Choroid plexus epithelial cell (primary cell): ENCODE measurements around the gene CHAT.

ENCODE experiments used
- DNase-seq: peaks from one replicate; pipeline ENCODE4 v3.0.0-alpha.2; 2010; ENCODE audit warnings: low read depth
- H3K4me3 ChIP-seq: 2 replicates; pipeline ENCODE4 v1.5.1; 2011; ENCODE audit warnings: low read depth, mild to moderate bottlenecking, control low read depth, low read length, moderate library complexity
- CTCF ChIP-seq: conservative IDR thresholded peaks from 2 replicates; pipeline ENCODE4 v1.5.1; 2011; ENCODE audit warnings: low read depth, mild to moderate bottlenecking, control low read depth, inconsistent platforms, low read length, moderate library complexity

CHAT gene

DNA sequence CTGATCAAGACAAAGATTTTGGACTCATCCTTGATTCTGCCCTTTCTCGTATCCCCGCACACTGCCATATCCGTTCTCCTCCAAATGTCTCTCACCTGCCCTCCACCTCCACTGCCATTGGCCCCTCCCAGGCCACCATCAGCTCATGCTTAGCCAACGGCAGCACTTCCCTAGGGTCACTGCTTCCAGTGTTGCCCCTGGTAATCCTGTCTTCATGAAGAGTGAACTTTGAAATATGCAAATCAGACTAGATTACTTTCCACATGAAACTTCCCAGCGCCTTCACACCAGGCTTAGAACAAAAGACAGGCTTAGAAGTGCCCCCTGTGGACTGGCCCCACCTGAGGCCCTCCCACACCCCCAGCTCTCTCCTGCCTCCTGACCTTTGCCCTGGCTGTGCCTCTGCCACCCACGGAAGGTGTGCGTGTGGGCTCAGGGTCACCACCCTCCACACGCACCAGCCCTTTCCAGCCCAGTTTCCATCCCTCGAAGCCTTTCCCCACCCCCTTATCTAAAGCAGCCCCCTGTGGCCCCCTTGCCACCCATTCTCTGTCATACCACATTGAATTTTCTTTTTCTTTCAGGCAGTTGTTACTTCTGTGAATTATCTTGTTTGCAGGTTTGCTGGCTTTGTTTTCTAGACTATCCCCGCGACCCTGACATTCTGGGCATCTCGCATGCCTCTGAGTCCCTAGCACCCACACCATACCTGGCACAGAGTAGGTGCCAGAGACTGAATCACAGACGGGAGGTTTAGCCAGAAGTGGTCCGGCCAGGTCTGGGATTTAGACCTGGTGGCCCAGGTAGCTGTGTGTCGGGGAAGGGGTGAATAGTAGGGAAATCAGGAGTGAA is 38.8 kb downstream of the CHAT start:
- TF ChIP-seq CTCF: no peak
- no peak for DNase-seq
- H3K4me3 ChIP-seq: no peak overlapping the region

- DNase-seq: no peak
- H3K4me3 ChIP-seq: no peak overlapping the region
- TF ChIP-seq CTCF: no peak
Measured at GRCh38 chr10:49653273-49653929, 39.6 kb downstream of the CHAT start.

DNA sequence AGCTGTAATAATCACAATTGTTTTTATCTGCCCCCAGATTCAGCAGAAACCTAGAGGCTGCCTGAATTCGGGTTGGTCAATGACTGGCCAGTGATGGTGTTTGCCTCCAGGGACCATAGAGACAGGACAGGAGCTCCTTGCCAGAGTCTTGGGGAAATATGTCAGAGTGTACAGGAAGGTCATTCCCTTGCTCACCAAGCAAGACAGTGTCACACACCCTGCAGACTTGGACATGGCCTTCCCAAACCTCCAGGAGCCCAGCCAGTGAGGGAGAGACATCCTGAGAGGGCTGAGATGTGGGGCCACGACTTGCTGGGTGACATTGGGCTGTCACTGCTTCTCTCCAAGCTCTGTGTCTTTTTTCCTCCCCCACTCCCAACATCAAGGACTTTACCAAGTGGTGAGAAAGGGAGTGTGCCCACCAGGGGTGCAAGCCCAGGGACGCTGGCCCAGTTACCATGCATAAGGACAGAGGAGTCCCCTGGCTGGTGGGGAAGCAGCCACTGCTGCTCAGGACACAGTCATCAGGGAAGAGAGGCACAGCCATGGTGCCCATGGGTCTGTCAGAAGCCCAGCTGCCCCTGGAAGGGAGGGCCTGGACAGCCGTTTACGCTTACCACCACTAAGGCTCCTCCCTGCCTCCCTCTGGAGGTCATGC is 40.3 kb downstream of the CHAT start:
- DNase-seq: no peak
- no peak overlapping the region for H3K4me3 ChIP-seq
- no peak for TF ChIP-seq CTCF

DNA sequence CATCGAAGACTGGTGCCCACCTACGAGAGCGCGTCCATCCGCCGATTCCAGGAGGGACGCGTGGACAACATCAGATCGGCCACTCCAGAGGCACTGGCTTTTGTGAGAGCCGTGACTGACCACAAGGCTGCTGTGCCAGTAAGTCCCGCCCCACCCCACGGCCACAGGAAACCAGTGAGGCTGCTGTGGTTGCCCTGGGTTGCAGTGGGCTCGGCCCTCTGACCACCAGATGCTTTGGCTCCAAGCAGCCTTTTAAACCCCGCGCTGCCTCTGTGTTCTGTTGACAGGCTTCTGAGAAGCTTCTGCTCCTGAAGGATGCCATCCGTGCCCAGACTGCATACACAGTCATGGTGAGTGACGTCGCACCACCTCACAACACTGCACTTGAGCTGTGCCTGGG is 41.3 kb downstream of the CHAT start:
- DNase-seq: no peak
- H3K4me3 ChIP-seq: no peak overlapping the region
- no peak for TF ChIP-seq CTCF

DNA sequence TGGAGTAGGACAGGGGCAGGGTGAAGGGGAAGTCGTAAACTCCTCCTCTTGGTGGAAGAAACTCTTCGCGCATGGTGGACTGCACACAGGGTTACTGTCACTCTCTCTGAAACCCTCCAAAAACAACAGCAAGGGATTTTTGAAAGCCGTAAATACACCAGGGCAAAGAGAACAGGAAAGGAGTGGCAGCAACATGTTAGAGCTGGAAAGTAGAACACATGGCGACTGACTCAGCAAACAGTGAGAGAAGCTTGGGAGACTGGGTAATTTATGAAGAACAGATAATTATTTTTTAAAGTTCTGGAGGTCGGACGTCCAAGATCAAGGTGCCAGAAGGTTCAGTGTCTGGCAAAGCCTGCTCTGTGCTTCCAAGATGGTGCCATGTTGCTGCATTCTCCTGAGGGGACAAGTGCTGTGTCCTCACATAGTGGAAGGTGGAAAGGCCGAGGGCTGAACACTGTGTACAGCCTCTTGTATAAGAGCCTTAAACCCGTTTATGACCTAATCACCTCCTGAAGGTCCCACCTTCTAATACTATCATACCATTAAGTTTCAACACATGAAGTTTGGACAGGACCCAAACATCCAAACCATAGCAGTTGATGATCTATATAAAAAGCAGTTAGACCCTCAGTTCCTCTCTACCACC is 43.1 kb downstream of the CHAT start:
- no peak for TF ChIP-seq CTCF
- DNase-seq: no peak
- H3K4me3 ChIP-seq: no peak overlapping the region

GRCh38 chr10:49657606-49658005 is 43.8 kb downstream of the CHAT start:
- no peak for DNase-seq
- no peak for TF ChIP-seq CTCF
- no peak overlapping the region for H3K4me3 ChIP-seq
